AG09309 (cell line): ENCODE measurements around the gene ZNF429.
"Not testable (repeated sequence)": the region's sequence is repeated elsewhere in the genome, so short reads cannot be mapped to it uniquely, and the experiment has no call there.

Source experiments
- DNase-seq: peaks from one replicate; pipeline ENCODE4 v3.0.0-alpha.2; 2010; ENCODE audit warnings: low read depth
- H3K4me3 ChIP-seq: 2 replicates; pipeline ENCODE4 v1.5.1; 2011; ENCODE audit warnings: mild to moderate bottlenecking, low read depth, low read length, moderate library complexity; ENCODE audit not compliant: control insufficient read depth
- CTCF ChIP-seq: IDR thresholded peaks from 2 replicates; pipeline ENCODE4 v1.5.1; 2011; ENCODE audit warnings: mild to moderate bottlenecking, low read depth, low read length, inconsistent platforms; ENCODE audit not compliant: insufficient read depth, control insufficient read depth; ENCODE audit errors: missing control alignments

The ZNF429 gene

GRCh38 chr19:21513651-21514050, 8.2 kb downstream of the ZNF429 start:
- H3K4me3 ChIP-seq: no peak overlapping the region
- DNase-seq: no peak
- TF ChIP-seq CTCF: no peak

- no peak overlapping the region for H3K4me3 ChIP-seq
- TF ChIP-seq CTCF: no peak
- no peak for DNase-seq
Observed at GRCh38 chr19:21519488-21519887, 14.1 kb downstream of the ZNF429 start.

DNA sequence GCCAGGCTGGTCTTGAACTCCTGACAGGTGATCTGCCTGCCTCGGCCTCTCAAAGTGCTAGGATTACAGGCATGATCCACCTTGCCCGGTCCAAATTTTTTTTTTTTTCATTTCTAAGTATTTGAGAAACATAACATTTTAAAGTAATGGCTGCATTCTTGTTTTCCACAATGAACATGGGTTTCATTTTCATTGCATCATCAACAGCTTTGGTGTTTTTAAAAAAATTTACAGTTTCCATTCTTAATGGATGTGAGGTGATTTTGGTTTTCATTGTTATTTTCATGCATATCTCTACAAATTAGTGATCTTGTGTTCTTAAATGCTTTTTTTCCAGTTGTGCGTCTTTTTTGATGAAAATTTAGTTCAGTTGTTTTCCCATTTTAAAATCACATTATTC, 27.5 kb downstream of the ZNF429 start:
- DNase-seq: no peak
- TF ChIP-seq CTCF: no peak
- H3K4me3 ChIP-seq: no peak overlapping the region

- DNase-seq: not testable (repeated sequence)
Observed at GRCh38 chr19:21536741-21537290, 31.4 kb downstream of the ZNF429 start.

DNA sequence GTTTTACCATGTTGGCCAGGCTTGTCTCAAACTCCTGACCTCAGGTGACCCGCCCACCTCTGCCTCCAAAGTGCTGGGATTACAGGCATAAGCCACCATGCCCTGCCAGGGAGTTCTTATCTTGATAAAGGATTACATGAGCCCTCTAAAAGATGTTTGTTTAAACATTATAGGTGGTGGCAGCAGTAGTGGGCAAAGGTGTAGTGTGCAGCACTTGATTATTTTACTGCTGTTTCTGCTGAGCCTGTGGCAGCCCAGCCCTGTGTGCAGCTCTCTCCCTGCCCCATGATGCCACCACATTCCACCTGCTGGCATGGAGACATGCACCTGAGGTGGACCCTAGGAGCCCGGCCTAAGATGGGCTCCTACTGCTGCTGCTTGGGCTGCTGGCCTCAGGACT, 54.0 kb downstream of the ZNF429 start:
- no peak for DNase-seq
- H3K4me3 ChIP-seq: no peak overlapping the region
- no peak for TF ChIP-seq CTCF

More at GRCh38 chr19:21536741-21537290, 31.4 kb downstream of the ZNF429 start:
- not testable (repeated sequence) for H3K4me3 ChIP-seq

GRCh38 chr19:21564406-21564805, 59.0 kb downstream of the ZNF429 start:
- no peak overlapping the region for H3K4me3 ChIP-seq
- DNase-seq: no peak
- TF ChIP-seq CTCF: no peak

DNA sequence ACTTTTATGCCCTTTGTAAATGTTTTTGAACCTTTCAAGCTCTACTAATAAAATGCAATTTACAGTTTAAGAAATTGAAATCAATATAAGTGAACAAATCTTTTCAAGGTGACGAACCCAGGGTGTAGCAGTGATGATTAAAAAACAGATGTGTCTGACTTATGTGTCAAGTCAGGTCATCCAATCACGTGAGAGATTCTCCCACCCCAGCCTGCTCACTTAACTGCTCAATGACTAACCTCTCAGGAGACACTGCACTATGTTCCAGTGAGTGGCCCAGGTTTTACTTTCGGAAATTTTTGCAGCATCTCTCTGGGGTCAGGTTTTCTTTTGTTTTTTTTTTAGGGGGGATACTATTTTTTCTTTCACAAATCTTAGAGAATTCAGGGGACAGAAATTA, 60.7 kb downstream of the ZNF429 start:
- no peak for DNase-seq
- H3K4me3 ChIP-seq: no peak overlapping the region
- no peak for TF ChIP-seq CTCF

- not testable (repeated sequence) for H3K4me3 ChIP-seq, DNase-seq
Observed at GRCh38 chr19:21567806-21568205, 62.4 kb downstream of the ZNF429 start.
